HepG2 (cell line): ENCODE data around the gene INPP5E. TPM values are rescaled to one million over a fixed set of nuclear protein-coding genes. Genes with fewer than 3 reads are reported as not detected.

Experiments
- BORCS8-MEF2B ChIP-seq: sonication (generic); formaldehyde crosslinking; IDR thresholded peaks from 2 replicates; pipeline ENCODE4 v1.8.0; 2022; ENCODE audit warnings: mild to moderate bottlenecking, missing genetic modification reagents
- JUN ChIP-seq: sonication (generic); formaldehyde crosslinking; IDR thresholded peaks from 2 replicates; pipeline ENCODE4 v1.4.0; 2020; ENCODE audit warnings: mild to moderate bottlenecking, missing genetic modification reagents
- MYC ChIP-seq: sonication (generic); formaldehyde crosslinking; IDR thresholded peaks from 2 replicates; pipeline ENCODE4 v1.9.0; 2021; ENCODE audit warnings: missing genetic modification reagents, borderline replicate concordance
- PHB2 ChIP-seq: fragments of 450-650 bp; IDR thresholded peaks from 2 replicates; pipeline ENCODE4 v1.6.1; 2018; ENCODE audit not compliant: partially characterized antibody
- ZNF326 ChIP-seq: sonication (generic); formaldehyde crosslinking; IDR thresholded peaks from 2 replicates; pipeline ENCODE4 v1.4.0; 2020; ENCODE audit warnings: missing genetic modification reagents, borderline replicate concordance
- polyA plus RNA-seq, 8 experiments: library from polyadenylated mRNA; depleted of rRNA in 3 of 8; stranded (reverse) in 7 of 8; unstranded in 1 of 8; fragments of >200 nt; fragmentation: Illumina TruSeq in 4 of 8; extraction: Trizol in 4 of 8; gene quantifications; 2 replicates each; pipeline versions ENCODE4 v1.2.1 to v1.2.3, GENCODE V29; 2011 to 2016; ENCODE audit warnings: low read depth in 4 of 8, missing spikeins in 1 of 8, mixed read lengths in 1 of 8; ENCODE audit not compliant: insufficient read depth in 1 of 8
- total RNA-seq, 5 experiments: library from RNA; depleted of rRNA; stranded (reverse); fragments of >200 nt; fragmentation: Illumina TruSeq; extraction: Trizol; gene quantifications; 2 replicates each; pipeline ENCODE4 v1.2.3, GENCODE V29; 2016; ENCODE audit warnings: low read depth in 1 of 5
- TF ChIP-seq, protein P1 (sequence below): sonication (generic); formaldehyde crosslinking; IDR thresholded peaks from 2 replicates; pipeline ENCODE4 v1.4.0; 2020; ENCODE audit warnings: missing genetic modification reagents
- TF ChIP-seq, protein P2 (sequence below): sonication (generic); formaldehyde crosslinking; IDR thresholded peaks from 2 replicates; pipeline ENCODE4 v1.5.0; 2020; ENCODE audit warnings: mild to moderate bottlenecking, missing genetic modification reagents, borderline replicate concordance

Gene INPP5E
- total and polyA plus RNA-seq, 2 of the 13 experiments (the other 11 are each of a cell fraction or from before 2014, with no cell fraction given) = 5.5 TPM

DNA sequence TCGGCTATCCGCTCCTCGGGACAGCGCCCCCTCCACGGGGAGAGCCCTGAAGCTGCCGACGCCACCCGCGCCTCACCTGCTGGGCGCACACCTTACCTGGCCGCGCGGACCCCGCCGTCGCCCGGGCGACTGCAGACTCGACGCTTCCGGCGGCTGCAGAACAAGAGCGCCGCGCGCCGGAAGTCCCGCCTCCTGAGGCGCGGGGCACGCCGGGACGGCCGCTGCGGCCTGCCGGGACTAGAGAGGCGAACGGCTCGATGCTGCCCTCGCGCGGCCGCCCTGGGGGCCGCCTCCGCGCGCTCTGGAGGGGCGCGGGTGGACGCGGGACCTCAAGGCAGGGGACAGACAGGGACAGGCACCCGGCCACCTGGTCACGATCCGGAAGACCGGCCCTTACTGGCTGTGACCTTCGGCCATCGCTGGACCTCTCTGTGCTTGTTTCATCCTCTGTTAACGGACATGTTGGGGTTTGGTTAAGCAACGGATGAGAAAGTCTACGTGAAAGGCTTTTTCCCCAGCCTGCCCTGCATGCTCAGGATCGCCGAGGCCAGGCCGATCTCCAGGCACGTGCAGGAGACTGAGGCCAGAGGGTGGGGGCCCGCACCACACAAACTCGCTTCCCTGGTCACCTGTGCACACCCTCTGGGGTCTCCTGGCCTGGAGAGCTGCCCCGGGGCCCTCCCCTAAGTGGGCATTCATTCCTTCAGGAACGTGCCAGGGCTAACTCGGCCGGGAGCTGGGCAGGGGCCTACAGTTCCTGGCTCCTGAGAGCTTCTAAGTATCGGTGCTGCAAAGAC is 39.4 kb downstream of the INPP5E start, which contains the start of gene SNAPC4 (continued):
- TF ChIP-seq, protein P1, sequence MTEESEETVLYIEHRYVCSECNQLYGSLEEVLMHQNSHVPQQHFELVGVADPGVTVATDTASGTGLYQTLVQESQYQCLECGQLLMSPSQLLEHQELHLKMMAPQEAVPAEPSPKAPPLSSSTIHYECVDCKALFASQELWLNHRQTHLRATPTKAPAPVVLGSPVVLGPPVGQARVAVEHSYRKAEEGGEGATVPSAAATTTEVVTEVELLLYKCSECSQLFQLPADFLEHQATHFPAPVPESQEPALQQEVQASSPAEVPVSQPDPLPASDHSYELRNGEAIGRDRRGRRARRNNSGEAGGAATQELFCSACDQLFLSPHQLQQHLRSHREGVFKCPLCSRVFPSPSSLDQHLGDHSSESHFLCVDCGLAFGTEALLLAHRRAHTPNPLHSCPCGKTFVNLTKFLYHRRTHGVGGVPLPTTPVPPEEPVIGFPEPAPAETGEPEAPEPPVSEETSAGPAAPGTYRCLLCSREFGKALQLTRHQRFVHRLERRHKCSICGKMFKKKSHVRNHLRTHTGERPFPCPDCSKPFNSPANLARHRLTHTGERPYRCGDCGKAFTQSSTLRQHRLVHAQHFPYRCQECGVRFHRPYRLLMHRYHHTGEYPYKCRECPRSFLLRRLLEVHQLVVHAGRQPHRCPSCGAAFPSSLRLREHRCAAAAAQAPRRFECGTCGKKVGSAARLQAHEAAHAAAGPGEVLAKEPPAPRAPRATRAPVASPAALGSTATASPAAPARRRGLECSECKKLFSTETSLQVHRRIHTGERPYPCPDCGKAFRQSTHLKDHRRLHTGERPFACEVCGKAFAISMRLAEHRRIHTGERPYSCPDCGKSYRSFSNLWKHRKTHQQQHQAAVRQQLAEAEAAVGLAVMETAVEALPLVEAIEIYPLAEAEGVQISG (CRISPR knock-in tag) = peak; percentile 97
- TF ChIP-seq PHB2 (no peak), MYC (CRISPR knock-in tag) (peak; percentile 71), BORCS8-MEF2B (peak; percentile 58), JUN (0 out of 2 replicates have a peak, but pooled peaks have one; percentile 17), ZNF326 (CRISPR knock-in tag) (no peak)
- TF ChIP-seq, protein P2, sequence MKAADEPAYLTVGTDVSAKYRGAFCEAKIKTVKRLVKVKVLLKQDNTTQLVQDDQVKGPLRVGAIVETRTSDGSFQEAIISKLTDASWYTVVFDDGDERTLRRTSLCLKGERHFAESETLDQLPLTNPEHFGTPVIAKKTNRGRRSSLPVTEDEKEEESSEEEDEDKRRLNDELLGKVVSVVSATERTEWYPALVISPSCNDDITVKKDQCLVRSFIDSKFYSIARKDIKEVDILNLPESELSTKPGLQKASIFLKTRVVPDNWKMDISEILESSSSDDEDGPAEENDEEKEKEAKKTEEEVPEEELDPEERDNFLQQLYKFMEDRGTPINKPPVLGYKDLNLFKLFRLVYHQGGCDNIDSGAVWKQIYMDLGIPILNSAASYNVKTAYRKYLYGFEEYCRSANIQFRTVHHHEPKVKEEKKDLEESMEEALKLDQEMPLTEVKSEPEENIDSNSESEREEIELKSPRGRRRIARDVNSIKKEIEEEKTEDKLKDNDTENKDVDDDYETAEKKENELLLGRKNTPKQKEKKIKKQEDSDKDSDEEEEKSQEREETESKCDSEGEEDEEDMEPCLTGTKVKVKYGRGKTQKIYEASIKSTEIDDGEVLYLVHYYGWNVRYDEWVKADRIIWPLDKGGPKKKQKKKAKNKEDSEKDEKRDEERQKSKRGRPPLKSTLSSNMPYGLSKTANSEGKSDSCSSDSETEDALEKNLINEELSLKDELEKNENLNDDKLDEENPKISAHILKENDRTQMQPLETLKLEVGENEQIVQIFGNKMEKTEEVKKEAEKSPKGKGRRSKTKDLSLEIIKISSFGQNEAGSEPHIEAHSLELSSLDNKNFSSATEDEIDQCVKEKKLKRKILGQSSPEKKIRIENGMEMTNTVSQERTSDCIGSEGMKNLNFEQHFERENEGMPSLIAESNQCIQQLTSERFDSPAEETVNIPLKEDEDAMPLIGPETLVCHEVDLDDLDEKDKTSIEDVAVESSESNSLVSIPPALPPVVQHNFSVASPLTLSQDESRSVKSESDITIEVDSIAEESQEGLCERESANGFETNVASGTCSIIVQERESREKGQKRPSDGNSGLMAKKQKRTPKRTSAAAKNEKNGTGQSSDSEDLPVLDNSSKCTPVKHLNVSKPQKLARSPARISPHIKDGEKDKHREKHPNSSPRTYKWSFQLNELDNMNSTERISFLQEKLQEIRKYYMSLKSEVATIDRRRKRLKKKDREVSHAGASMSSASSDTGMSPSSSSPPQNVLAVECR (CRISPR knock-in tag) = peak; percentile 88
